SK-N-SH treated with all-trans-retinoic acid at 6 μM for 48 hours (cell line): Measurements from ENCODE around the gene ZCCHC17.

ENCODE experiments used
- BACH2 ChIP-seq: fragments of 250-450 bp; sonication (Bioruptor Pico); IDR thresholded peaks from 2 replicates; pipeline ENCODE4 v1.9.0; 2021; ENCODE audit warnings: mild to moderate bottlenecking, borderline replicate concordance
- ESRRG ChIP-seq: fragments of 250-450 bp; sonication (Bioruptor Pico); IDR thresholded peaks from 2 replicates; pipeline ENCODE4 v1.6.1; 2021; ENCODE audit warnings: mild to moderate bottlenecking
- OSR1 ChIP-seq: fragments of 250-450 bp; sonication (Bioruptor Pico); IDR thresholded peaks from 2 replicates; pipeline ENCODE4 v1.8.0; 2022; ENCODE audit warnings: moderate library complexity, mild to moderate bottlenecking, inconsistent platforms
- RARB ChIP-seq: fragments of 250-450 bp; sonication (Bioruptor Pico); IDR thresholded peaks from 2 replicates; pipeline ENCODE4 v1.8.0; 2021; ENCODE audit warnings: mild to moderate bottlenecking, moderate library complexity
- TF ChIP-seq, protein P1 (sequence below): fragments of 250-450 bp; sonication (Bioruptor Pico); IDR thresholded peaks from 2 replicates; pipeline ENCODE4 v1.8.0; 2020; ENCODE audit warnings: mild to moderate bottlenecking, moderate library complexity, borderline replicate concordance
- TF ChIP-seq, protein P2 (sequence below): fragments of 250-450 bp; sonication (Bioruptor Pico); IDR thresholded peaks from 2 replicates; pipeline ENCODE4 v1.5.1; 2020; ENCODE audit warnings: low read depth, mild to moderate bottlenecking, moderate library complexity

DNA sequence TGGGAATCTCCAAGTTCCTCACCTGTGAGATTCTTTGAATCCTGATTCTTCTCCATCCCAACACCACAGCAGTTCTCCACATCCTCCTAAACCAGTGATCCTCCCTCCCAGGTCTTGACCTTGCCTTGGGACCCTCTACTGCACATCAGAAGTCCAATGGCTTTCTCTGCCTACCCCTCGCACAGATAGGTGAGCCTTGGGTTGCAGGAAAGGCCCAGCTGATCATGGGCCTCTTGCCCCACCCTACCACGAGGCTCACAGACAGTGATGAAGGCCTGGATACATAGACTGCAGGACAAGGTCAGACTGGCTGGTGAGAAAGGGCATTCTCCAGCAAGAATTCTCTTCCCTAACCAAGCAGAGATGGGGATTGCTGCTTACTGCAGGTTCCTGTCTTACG lies 75.2 kb downstream of the ZCCHC17 start:
- no peak for TF ChIP-seq RARB (CRISPR knock-in tag)
- TF ChIP-seq OSR1: no peak
- no peak for TF ChIP-seq BACH2 (CRISPR knock-in tag)
- TF ChIP-seq, protein P1, sequence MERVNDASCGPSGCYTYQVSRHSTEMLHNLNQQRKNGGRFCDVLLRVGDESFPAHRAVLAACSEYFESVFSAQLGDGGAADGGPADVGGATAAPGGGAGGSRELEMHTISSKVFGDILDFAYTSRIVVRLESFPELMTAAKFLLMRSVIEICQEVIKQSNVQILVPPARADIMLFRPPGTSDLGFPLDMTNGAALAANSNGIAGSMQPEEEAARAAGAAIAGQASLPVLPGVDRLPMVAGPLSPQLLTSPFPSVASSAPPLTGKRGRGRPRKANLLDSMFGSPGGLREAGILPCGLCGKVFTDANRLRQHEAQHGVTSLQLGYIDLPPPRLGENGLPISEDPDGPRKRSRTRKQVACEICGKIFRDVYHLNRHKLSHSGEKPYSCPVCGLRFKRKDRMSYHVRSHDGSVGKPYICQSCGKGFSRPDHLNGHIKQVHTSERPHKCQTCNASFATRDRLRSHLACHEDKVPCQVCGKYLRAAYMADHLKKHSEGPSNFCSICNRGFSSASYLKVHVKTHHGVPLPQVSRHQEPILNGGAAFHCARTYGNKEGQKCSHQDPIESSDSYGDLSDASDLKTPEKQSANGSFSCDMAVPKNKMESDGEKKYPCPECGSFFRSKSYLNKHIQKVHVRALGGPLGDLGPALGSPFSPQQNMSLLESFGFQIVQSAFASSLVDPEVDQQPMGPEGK (CRISPR knock-in tag): no peak
- TF ChIP-seq ESRRG (CRISPR knock-in tag): no peak
- TF ChIP-seq, protein P2, sequence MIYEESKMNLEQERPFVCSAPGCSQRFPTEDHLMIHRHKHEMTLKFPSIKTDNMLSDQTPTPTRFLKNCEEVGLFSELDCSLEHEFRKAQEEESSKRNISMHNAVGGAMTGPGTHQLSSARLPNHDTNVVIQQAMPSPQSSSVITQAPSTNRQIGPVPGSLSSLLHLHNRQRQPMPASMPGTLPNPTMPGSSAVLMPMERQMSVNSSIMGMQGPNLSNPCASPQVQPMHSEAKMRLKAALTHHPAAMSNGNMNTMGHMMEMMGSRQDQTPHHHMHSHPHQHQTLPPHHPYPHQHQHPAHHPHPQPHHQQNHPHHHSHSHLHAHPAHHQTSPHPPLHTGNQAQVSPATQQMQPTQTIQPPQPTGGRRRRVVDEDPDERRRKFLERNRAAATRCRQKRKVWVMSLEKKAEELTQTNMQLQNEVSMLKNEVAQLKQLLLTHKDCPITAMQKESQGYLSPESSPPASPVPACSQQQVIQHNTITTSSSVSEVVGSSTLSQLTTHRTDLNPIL (CRISPR knock-in tag): no peak
